ENCODE measurements around the gene NAV2. TPM values are rescaled to one million over a fixed set of nuclear protein-coding genes. Genes with fewer than 3 reads are reported as not detected.

NAV2 gene
- total RNA-seq, 1 donor from 2014 or later = 9.6 TPM

- Histone ChIP-seq H3K4me1 (peaks cover 42% of the 10 kb centered on the region), H3K4me3 (no peak overlapping the region), H4K20me1 (ENCODE audit: low read depth) (peaks cover 8% of the 10 kb centered on the region), H3K27ac (peak overlapping the region; percentile 15), H2AFZ (replicated peaks) (no peak overlapping the region), H3K9ac (no peak overlapping the region), H3K9me3 (ENCODE audit: low read depth) (no peaks in the 10 kb centered on the region), H3K79me2 (ENCODE audit: low read depth) (peaks cover 43% of the 10 kb centered on the region), H3K4me2 (peak overlapping the region; percentile 48), H3K36me3 (no peaks in the 10 kb centered on the region), H3K27me3 (no peaks in the 10 kb centered on the region), H3F3A (ENCODE audit: low read depth) (peaks cover 15% of the 10 kb centered on the region)
- H3K4me3 Mint-ChIP-seq = no peak overlapping the region
- no peaks in the 10 kb centered on the region for H3K27me3 Mint-ChIP-seq (ENCODE audit: insufficient read depth, low read depth)
- peaks cover 35% of the 10 kb centered on the region for H3K4me1 Mint-ChIP-seq
- no peaks in the 10 kb centered on the region for H3K9me3 Mint-ChIP-seq
- no peak overlapping the region for H3K27ac Mint-ChIP-seq
- peak; percentile 36 for DNase-seq (ENCODE audit: low spot score)
- TF ChIP-seq, protein P1, sequence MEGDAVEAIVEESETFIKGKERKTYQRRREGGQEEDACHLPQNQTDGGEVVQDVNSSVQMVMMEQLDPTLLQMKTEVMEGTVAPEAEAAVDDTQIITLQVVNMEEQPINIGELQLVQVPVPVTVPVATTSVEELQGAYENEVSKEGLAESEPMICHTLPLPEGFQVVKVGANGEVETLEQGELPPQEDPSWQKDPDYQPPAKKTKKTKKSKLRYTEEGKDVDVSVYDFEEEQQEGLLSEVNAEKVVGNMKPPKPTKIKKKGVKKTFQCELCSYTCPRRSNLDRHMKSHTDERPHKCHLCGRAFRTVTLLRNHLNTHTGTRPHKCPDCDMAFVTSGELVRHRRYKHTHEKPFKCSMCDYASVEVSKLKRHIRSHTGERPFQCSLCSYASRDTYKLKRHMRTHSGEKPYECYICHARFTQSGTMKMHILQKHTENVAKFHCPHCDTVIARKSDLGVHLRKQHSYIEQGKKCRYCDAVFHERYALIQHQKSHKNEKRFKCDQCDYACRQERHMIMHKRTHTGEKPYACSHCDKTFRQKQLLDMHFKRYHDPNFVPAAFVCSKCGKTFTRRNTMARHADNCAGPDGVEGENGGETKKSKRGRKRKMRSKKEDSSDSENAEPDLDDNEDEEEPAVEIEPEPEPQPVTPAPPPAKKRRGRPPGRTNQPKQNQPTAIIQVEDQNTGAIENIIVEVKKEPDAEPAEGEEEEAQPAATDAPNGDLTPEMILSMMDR (IDR thresholded peaks at IDR 0.05) = no peak
- TF ChIP-seq EZH2 (IDR thresholded peaks at IDR 0.05) (no peak), EZH2phosphoT487 (IDR thresholded peaks at IDR 0.05) (no peak)
- H3K36me3 Mint-ChIP-seq = no peaks in the 10 kb centered on the region
Measured at GRCh38 chr11:19808076-19808911, 95.7 kb downstream of the NAV2 start.

GRCh38 chr11:19810852-19811251, 98.2 kb downstream of the NAV2 start:
- peaks cover 15% of the 10 kb centered on the region for H3F3A ChIP-seq (ENCODE audit: low read depth)
- Mint-ChIP-seq H3K9me3 (no peaks in the 10 kb centered on the region), H3K4me1 (peaks cover 37% of the 10 kb centered on the region), H3K27me3 (ENCODE audit: insufficient read depth, low read depth) (no peaks in the 10 kb centered on the region), H3K4me3 (no peak overlapping the region), H3K36me3 (no peaks in the 10 kb centered on the region), H3K27ac (no peak overlapping the region)
- no peaks in the 10 kb centered on the region for H3K36me3 ChIP-seq
- TF ChIP-seq EZH2 (IDR thresholded peaks at IDR 0.05) (no peak), EZH2phosphoT487 (IDR thresholded peaks at IDR 0.05) (no peak)
- TF ChIP-seq, protein P1 (IDR thresholded peaks at IDR 0.05) = no peak
- H3K27me3 ChIP-seq = no peaks in the 10 kb centered on the region
- peaks cover 8% of the 10 kb centered on the region for H4K20me1 ChIP-seq (ENCODE audit: low read depth)
- no peaks in the 10 kb centered on the region for H3K9me3 ChIP-seq (ENCODE audit: low read depth)
- H3K27ac ChIP-seq = no peak overlapping the region
- H3K9ac ChIP-seq = no peak overlapping the region
- H2AFZ ChIP-seq (replicated peaks) = no peak overlapping the region
- peaks cover 42% of the 10 kb centered on the region for H3K4me1 ChIP-seq
- no peak overlapping the region for H3K4me3 ChIP-seq
- H3K79me2 ChIP-seq (ENCODE audit: low read depth) = peaks cover 38% of the 10 kb centered on the region
- H3K4me2 ChIP-seq = no peak overlapping the region
- DNase-seq (ENCODE audit: low spot score) = no peak

DNA sequence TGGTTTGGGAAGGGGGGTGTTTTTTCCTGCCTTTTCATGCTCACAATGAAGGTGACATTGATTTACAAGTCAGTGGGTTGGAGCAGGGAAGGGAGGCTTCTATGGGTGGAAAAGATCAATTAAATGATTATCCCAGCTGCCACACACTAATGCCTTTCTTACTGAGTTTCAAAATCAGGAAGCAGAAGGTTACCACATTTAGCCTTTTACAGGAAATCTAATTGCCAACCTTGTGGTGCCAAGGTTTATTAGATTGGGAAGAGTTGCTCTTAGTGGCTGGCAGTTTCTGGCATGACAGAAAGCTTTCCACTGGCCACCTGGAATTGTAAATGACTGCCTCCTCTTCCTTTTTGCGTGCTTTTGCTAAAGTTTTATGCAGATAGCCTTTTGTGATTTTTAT, 98.7 kb downstream of the NAV2 start:
- no peak overlapping the region for H2AFZ ChIP-seq (replicated peaks)
- no peaks in the 10 kb centered on the region for H3K9me3 ChIP-seq (ENCODE audit: low read depth)
- H3K27me3 Mint-ChIP-seq (ENCODE audit: insufficient read depth, low read depth) = no peaks in the 10 kb centered on the region
- H3K79me2 ChIP-seq (ENCODE audit: low read depth) = peaks cover 37% of the 10 kb centered on the region
- DNase-seq (ENCODE audit: low spot score) = no peak
- no peak overlapping the region for H3K9ac ChIP-seq
- peaks cover 17% of the 10 kb centered on the region for H3F3A ChIP-seq (ENCODE audit: low read depth)
- H4K20me1 ChIP-seq (ENCODE audit: low read depth) = peaks cover 8% of the 10 kb centered on the region
- H3K9me3 Mint-ChIP-seq = no peaks in the 10 kb centered on the region
- H3K4me1 ChIP-seq = peaks cover 45% of the 10 kb centered on the region
- peaks cover 37% of the 10 kb centered on the region for H3K4me1 Mint-ChIP-seq
- H3K4me3 Mint-ChIP-seq = no peak overlapping the region
- no peak overlapping the region for H3K27ac ChIP-seq
- no peak overlapping the region for H3K27ac Mint-ChIP-seq
- H3K4me2 ChIP-seq = no peak overlapping the region
- no peaks in the 10 kb centered on the region for H3K27me3 ChIP-seq
- no peak overlapping the region for H3K4me3 ChIP-seq
- TF ChIP-seq, protein P1 (IDR thresholded peaks at IDR 0.05) = no peak
- TF ChIP-seq EZH2phosphoT487 (IDR thresholded peaks at IDR 0.05) = no peak
- TF ChIP-seq EZH2 (IDR thresholded peaks at IDR 0.05) = no peak
- no peaks in the 10 kb centered on the region for H3K36me3 ChIP-seq
- no peaks in the 10 kb centered on the region for H3K36me3 Mint-ChIP-seq

Data from neural progenitor cell (in vitro differentiated cells).